GM15510 (cell line): ENCODE data around the gene ZFYVE1.
A peak's percentile ranks its signal among the peaks of the same experiment; 100 is the strongest.

ENCODE experiments used
- POLR2A ChIP-seq: IDR thresholded peaks from 3 replicates; pipeline ENCODE4 v1.6.1; 2011; ENCODE audit warnings: borderline replicate concordance; ENCODE audit not compliant: insufficient read length; ENCODE audit errors: extremely low read depth

The ZFYVE1 gene, protein sequence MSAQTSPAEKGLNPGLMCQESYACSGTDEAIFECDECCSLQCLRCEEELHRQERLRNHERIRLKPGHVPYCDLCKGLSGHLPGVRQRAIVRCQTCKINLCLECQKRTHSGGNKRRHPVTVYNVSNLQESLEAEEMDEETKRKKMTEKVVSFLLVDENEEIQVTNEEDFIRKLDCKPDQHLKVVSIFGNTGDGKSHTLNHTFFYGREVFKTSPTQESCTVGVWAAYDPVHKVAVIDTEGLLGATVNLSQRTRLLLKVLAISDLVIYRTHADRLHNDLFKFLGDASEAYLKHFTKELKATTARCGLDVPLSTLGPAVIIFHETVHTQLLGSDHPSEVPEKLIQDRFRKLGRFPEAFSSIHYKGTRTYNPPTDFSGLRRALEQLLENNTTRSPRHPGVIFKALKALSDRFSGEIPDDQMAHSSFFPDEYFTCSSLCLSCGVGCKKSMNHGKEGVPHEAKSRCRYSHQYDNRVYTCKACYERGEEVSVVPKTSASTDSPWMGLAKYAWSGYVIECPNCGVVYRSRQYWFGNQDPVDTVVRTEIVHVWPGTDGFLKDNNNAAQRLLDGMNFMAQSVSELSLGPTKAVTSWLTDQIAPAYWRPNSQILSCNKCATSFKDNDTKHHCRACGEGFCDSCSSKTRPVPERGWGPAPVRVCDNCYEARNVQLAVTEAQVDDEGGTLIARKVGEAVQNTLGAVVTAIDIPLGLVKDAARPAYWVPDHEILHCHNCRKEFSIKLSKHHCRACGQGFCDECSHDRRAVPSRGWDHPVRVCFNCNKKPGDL

DNA sequence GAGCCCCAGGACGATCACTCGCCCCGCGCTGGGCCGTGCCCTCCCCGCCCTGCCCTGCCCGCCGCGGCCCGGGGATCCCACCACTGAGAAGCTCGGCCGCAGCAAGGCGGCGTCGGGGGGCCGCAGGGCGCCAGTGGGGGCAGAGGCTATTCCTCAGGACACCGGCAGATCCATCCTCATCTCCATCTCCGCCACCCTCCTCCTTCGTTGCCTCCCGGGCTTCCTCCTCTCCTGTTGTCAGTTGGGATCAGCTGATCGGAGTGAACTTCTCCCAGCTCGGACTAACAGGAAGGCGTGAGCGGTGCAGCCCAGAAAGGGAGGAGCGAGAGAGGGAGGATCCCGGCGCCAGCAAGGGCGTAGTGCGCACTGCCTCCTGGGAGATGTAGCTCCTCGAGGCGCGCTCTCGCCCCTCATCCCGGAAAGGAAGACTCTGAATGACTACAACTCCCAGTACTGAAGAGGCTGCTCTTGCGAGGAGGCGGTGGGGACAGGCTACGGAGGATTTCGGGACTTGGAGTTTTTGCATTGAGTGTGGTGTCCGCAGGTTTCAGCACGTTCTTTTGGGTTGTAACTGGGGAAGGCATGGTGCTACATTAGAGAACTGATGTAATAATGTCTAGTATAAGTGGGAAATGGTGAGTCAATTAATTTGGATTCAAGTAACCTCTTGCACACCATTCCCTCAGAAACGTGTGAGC is at the start of gene ZFYVE1:
ZFYVE1 (minus strand) TSS at position 262 of the 698 bp plus-strand sequence. CDS start 2,598 bp downstream, outside the sequence.
- peak; percentile 54 for TF ChIP-seq POLR2A

DNA sequence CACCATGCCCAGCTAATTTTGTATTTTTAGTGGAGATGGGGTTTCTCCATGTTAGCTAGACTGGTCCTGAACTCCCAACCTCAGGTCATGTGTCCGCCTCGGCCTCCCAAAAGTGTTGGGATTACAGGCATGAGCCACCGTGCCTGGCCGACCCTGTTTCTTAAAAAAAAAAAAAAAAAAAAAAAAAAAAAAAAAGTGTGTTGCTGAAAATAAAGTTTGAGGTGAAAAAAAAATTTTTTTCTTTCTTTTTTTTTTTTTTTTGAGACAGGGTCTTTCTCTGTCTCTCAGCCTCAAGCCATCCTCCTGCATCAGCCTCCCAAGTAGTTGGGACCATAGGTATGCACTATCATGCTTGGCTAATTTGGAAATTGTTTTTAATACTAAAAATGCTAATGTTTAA is 42.7 kb upstream of the ZFYVE1 start:
- TF ChIP-seq POLR2A = no peak

DNA sequence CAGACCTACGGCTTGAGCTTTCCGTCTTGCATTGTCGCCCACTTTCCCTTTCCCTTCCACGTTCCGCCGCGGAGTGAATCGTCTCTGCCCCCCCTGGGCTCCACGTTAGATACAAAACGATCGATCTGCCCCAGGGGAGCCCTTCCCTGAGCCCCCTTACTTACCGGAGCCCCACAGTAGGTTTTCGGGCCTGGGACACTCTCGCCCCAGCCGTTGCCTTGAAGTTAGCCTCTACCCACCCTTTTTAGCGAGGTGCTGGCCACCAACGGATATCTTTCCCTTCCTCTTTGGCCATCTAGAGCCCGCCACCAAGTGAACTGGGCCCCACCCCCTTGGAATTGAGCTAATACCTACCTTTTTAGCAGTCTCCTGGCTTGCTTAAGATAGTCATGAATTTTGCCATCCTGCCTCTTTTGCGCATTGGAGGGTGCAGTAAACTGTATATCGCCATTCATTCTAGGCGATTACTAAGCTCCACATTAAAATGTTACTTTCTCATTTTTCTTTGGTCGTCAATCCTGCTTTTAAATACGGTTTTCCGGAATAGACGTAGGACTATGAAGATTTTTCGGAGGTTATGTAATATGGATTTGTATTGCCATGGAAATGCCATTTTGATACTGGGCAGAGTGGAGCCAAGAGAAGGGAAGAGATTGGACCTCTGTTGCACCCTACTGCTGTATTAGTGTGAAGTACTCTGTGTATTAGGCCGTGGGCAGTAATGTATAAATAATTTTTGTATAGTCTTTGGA is 32.2 kb upstream of the ZFYVE1 start:
- TF ChIP-seq POLR2A = no peak

DNA sequence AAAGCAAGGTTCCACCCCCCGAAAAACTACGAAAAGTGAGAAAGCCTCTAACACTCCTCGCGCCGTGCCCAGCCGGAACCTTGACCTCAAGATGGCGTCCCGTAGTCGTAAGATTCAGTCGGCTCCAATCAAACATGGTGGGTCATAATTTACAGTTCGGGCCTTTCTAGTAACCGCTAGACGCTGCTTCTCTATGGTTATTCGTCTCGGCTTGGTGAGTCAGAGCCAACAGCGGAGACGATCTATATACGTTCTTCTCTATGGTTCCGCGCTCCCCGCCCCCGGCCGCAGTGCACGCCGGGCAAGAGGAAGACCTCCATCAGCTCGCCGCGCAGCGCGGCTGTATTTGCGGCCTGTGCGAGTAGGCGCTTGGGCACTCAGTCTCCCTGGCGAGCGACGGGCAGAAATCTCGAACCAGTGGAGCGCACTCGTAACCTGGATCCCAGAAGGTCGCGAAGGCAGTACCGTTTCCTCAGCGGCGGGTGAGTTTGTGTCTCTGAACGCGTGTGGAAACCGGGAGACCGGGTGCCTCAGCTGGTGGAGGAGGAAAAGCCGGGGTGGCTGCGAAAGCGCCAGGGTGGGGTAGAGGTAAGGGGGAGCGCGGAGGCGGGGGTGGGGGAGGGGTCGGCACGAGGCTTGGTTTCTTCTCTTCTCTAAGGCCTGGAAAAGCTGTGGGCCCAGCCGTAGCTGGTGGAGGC is 31.5 kb upstream of the ZFYVE1 start, which contains the start of gene RBM25:
RBM25 (plus strand) TSS at position 311 of the 698 bp plus-strand sequence. CDS start 13,108 bp downstream, outside the sequence.
- TF ChIP-seq POLR2A = peak; percentile 98

DNA sequence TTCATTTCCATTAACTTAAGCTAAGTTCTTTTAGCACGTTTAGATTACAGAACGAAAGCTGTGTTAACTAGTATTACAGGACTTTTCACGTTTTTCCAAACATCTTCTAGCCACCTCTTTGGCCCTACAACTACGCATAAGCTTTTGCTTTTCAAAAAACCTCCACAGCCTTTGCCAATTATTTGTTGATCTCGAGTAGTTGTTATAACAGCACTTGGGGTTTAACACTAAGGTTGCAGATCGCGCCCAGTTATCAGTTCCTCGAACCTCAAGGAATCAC is 31.0 kb upstream of the ZFYVE1 start:
- TF ChIP-seq POLR2A = no peak

DNA sequence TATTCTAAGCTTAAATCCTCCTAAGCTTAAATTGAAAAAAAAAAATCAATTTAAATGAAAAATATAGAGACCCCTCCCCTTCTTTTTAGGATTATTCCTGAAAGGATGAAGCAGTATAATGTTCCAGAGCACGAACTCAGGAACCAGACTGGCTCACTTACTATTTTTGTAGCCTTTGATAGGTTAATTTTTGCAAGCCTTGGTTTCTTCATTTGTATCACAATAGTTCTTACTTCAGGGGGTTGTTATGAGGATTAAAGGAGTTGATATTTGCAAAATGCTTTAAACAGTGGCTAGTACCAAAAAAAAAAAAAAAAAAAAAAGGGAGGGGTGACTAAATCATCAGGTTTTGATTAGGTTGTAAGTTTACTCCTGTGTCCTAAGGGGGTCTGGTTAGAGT is 28.3 kb upstream of the ZFYVE1 start:
- no peak for TF ChIP-seq POLR2A

DNA sequence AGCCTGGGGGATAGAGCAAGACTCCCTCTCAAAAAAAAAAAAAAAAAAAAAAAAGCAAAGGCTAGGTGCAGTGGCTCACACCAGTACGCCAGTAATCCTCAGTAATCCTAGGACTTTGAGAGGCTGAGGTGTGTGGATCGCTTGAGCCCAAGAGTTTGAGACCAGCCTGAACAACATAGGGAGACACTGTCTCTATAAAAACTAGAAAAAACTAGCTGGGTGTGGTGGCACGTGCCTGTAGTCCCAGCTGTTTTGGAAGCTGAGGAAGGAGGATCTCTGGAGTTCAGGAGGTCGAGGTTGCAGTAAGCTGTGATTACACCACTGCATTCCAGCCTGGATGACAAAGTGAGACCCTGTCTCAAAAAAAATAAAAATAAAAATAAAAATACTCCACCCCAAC is 22.5 kb upstream of the ZFYVE1 start:
- TF ChIP-seq POLR2A = no peak

DNA sequence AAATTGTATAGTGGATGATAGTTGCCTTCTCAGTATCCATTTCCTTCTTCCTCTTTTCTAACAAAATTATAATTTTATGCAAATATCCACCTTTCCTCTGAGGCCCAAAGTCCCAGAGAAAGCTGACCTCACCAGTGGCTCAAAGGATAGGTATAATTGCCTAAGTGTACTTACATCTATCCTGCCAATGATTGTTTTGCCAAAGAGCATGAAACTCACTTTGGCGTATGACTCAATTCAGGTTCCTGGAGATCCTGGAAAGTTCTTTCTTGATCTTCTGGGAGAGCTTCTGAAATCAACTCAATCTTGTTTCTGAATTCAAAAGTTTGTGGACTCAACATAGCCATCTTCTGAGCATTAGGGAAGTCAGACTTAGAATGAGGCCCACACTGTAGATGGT is 20.9 kb upstream of the ZFYVE1 start:
- no peak for TF ChIP-seq POLR2A

DNA sequence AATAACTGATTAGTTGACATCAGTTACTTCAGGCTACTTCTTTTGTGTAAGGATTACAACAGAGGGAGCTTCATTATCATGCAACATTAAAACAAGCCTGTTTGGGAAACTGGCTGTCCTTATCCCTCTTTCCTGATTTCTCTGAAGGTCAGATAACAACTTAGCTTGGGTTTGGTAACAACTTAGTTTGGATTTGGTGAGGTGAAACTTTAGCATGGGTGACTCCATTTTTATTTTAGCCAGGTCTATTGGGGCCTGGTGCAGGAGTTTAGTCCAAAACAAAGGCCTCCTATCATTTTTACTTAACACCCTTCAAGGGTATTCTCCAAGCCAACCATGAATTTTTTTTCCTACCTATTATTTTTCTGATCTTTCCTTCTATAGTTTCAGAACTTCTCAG is 1.1 kb upstream of the ZFYVE1 start:
- no peak for TF ChIP-seq POLR2A

DNA sequence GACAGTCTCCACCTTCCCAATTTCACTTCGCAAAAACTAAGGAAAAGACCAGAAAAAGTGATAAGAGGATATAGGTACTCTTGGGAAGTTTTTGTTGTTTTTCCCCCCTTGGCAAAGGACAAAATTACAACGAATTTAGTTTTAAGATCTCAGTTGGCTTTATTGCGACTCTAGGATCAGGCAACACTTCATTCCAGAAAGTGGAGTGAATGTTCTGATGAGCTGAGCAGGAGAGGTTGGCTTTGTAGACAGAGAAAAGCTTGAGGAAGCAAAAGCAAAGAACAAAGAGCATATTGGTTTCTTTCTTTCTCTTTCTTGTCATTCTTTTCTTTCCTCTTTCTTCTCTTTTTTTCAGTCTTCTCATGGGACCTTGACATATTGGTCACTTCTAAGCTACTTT is 640 bp upstream of the ZFYVE1 start:
- TF ChIP-seq POLR2A = no peak

DNA sequence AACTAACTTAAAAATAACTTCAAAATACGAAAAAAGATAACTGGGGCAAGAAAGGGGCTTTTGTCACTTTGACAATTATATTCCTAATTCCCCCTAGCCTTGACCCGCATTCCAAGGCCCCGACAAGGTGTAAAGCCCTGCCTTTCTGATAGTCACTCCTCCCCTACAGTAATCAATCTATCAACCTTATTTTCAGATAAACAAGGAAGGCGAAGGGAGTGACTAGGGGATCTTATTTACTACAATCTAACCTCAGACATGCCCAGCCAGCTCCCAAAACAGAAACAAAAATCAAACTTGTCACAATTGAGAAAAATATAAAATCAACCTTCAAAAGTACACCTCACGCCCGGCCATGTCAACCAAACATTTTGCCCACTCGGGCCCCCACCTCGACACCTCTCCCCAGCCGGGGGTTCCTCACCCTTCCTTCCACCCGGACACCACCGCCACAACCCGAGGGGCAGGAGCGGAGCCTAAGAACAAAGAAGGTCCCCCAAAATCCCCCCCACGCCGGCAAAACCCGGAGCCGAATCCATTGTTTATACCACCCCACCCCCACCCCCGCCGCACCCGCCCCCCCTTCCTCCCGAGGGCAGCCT is 562 bp downstream of the ZFYVE1 start:
- no peak for TF ChIP-seq POLR2A

DNA sequence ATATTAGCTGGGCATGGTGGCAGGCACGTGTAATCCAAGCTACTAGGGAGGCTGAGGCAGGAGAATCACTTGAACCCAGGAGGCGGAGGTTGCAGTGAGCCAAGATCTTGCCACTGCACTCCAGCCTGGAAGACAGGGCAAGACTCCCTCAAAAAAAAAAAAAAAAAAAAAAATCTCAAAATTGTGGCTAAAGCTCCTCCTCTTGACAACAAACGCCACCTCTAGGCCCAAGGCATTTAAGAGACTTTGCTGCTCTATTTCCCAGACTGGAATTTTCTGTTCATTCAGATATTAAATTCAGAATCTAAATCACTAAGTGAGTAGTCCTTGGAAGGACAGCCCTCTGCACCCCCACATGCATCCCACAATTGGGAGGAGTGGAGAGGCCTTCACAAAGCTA is 1.4 kb downstream of the ZFYVE1 start:
- TF ChIP-seq POLR2A = no peak

DNA sequence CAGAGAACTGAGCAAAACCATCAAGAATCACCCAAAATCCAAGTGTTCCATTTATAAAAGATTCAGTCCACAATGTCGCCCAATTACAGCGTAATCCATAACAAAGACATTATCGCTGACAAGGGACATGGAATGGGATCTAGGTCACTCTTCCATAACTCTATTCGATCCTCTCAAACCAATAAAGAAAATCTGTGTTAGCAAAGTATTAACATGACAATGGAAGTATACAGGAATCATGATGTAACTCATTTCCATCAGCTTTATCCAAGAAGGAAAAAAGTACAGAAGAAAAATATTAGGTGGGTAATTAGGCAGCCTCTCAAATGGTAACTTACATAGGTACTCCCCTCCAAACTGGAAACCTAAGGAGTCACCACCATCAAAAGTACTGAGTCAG is 4.9 kb downstream of the ZFYVE1 start:
- no peak for TF ChIP-seq POLR2A

DNA sequence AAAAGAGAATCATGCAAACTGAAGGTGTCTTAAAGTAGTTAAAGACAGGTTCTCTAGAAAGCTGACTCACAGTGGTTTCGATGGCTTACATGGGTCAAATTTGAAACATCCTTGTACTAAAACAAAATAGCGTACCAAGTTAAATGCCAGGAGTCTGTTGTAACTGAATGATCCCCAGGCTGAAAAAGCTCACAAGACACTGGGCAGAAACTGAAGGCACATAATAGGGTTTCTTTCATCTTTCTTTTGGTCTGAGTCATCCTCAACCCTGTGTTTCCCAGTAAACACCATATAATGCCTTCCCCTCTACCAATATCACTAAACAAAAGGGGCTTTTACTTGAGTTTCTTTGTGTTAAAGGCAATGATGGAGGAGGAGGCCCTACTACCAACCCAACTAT is 12.8 kb downstream of the ZFYVE1 start:
- no peak for TF ChIP-seq POLR2A
